Activated CD4-positive, alpha-beta T cell treated with anti-CD3 and anti-CD28 coated beads, Interleukin-2, Interleukin-6, amounts not matched to agents 100 ng/mL and 50 ng/mL, durations not matched to agents 16 hours and 8 hours (primary cell): ENCODE data around the gene JUP.

Experiments
- DNase-seq: peaks from one replicate; pipeline ENCODE4 v3.0.0-alpha.2; 2020

Gene JUP

DNA sequence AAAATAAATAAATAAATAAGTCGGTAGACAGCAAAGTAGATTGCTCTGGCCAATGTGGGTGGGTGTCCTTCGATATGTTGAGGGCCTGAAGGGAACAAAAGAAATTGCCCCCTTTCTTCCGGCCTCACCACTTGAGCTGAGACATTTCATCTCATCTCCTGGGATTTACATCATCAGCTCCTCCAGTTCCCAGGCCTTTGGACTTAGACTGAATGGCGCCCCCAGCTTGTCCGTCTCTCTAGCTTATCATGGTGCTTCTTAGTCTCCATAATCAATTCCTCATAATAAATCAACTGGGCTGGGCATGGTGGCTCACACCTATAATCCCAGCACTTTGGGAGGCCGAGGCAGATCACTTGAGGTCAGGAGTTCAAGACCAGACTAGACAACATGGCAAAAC, 38.2 kb downstream of the JUP start:
- no peak for DNase-seq

DNA sequence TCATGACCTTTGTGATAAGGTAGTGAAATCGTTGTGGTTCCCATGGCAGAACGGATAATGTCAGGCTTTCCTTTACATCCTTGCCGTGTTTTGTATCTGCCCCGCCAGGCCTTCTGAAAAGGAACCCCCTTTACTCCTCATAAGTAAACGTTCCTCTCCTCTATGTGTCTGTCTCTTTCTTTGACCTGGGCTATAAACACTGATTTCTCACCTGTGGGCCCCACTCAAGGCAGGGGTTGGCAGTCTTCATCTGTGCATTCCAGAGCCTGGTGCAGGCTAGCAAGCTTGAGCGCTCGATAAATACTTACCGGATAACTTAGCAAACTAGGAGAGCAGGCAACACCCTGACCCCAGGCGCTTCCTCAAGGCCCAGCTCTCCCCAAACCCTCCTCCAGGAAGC, 44.8 kb downstream of the JUP start:
- DNase-seq = no peak

DNA sequence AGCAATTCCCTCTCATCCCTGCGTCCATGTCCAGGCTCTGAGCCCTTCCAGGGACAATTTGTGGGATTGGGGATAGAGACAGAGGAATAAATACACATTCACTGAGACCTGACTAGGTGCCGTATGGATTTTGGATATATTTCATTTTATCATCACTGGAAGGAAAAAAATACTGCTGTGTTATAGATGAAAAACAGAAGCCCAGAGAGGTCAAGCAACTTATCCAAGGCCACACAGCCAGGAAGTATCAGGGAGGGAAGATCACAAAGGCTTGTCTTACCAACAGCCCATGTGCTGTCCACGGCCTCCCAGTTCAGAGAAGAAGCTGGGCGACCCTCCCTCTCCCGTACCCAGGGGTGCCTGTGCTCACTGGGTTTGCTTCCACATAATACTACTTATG, 46.0 kb downstream of the JUP start:
- no peak for DNase-seq

DNA sequence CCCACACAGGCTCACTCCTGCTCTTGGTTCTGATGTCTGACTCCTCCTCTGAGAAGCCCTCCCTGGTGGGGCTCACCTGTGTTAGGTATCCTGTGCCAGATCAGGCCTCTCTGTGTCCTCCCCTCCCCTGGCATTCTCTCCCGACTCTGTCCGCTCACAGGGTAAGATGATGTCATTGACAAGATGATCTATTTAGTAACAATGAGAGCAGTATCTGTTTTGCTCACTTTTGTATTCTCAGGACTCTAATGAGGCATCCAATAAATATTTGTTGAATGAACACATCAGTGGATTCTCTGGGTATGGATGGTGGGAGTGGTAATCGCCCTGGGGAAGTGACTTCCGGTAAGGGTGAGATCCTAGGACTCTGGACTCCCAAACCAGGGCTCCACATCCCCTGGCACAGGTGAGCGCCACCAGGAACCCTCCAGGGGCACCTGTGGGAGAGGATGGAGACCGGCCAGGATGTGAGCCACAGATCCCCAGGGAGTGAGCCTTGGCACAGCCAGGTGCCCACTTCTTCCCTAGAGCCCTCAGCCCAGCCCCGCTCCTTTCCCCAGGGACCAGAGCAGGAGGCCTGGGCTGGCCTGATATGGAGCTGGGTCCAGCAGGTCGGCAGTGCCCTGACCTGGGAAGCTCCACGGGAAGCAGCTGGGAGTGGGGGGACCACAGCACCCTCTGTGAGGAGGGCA, 46.7 kb downstream of the JUP start:
- DNase-seq = no peak

DNA sequence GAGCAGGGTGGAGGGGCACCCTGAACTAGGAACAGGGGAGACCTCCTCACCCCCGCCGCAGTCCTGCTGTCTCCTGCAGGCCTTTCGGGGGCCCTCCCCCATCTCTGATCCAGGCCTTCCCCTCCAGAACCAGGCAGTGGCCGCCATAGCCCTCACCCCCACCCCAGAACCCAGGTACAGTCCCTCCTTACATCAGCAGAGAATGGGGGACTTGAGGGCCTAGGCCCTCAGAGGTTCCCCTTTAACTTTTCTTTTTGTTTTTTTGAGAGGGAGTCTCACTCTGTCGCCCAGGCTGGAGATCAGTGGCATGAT, 47.8 kb downstream of the JUP start:
- DNase-seq = no peak

DNA sequence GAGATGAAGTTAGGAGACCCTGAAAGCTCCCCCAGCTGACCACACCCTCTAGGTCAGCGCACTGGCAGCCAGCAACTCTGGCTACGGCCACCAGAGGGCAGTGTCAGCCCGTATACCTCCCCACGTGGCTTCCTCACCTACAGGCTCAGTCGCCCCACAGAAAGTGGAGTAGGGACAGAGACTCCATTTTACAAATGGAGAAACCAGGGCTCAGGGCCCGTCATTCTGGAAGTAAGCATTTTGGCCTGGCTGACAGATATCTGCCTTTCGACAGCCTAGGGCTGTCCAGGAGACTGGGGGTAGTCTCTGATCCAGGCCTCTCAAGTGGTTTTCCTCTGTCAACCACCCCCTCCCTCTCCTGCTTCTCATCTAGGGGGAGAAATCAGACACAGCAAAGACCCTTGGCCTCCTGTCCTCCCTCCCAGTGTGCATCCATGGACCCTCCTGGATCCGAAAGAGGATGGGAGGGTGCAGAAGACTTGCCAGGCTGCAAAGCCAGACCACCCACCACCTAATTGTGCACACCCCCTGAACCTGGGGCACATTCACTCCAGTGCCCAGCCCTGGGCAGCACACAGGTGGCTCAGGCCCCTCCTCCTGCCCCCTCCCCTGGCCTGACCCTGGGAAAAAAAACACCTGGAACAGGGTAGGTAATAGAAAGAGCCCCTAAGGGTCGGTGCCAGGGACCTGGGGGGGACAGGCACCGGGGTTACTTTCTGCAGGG, 48.3 kb downstream of the JUP start:
- DNase-seq = peak; percentile 89

DNA sequence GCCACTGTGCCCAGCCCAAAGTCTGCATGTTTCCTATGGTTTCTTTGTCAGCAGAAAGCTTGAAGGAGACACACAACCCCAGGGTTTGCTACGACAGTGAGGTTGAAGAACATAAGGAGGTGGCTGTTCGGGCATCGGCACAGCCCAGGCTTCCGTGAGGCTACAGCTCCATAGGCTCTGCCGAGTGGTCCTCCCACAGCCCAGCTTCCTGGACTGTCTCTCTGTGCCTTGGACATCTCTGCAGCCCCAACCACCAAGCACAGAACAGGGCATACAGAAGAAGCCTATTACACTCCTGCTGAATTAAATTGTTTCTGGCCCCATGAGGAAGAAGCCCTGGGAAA, 48.9 kb downstream of the JUP start:
- DNase-seq = no peak

DNA sequence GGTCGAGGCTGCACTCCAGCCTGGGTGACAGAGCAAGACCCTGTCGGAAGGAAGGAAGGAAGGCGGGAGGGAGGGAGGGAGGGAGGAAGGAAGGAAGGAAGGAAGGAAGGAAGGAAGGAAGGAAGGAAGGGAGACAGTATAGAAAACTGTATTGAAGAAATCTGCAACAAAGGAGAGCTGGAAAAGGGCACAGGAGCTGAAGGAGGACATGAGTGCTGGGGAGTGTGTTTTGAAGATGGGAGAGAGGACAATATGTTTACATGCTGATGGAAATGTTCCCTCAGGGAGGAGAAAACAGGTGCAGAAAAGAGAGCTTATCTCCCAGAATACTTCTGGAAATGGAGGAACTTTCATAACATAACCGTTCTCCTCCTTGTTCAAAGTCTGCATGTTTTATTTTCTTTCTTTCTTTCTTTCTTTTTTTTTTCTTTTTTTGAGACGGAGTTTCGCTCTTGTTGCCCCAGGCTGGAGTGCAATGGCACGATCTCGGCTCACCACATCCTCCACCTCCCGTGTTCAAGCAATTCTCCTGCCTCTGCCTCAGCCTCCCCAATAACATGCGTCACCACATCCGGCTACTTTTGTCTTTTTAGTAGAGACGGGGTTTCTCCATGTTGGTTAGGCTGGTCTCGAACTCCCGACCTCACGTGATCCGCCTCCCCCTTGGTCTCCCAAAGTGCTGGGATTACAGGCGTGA, 49.4 kb downstream of the JUP start:
- no peak for DNase-seq

DNA sequence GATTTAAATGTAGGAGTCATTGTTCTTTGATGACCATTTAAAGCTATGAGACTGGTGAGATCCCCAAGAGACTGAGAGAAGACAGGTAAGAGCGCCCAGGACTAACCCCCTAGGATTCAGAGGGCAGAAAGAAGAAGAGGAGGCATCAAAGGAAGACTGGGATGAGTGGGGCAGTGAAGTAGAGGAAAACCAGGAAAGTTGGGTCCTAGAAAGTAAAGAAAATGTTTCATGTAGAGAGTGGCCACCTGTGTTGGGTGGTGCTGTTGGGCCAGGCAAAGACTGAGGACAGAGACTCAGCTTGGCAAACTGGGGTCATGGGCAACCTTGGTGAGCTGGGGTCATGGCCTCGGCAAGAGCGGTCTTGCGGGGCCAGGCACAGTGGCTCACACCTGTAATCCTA, 50.8 kb downstream of the JUP start:
- no peak for DNase-seq

DNA sequence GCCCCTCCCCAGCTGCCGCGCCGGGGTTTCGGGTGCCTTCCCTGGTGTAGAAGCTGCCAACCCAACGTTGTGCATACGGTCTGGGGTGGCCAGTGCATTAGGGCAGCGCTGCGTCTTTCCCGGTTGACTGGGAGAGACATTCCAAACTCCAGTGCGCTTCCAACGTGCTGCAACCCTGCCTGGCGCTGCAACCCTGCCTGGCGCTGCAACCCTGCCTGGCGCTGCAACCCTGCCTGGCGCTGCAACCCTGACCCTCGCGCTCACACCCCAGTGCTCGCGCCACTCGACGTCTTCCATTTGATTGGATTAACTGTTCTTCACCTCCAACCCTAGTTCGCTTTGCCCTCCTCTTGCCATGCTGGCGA, 51.6 kb downstream of the JUP start:
- DNase-seq = no peak

DNA sequence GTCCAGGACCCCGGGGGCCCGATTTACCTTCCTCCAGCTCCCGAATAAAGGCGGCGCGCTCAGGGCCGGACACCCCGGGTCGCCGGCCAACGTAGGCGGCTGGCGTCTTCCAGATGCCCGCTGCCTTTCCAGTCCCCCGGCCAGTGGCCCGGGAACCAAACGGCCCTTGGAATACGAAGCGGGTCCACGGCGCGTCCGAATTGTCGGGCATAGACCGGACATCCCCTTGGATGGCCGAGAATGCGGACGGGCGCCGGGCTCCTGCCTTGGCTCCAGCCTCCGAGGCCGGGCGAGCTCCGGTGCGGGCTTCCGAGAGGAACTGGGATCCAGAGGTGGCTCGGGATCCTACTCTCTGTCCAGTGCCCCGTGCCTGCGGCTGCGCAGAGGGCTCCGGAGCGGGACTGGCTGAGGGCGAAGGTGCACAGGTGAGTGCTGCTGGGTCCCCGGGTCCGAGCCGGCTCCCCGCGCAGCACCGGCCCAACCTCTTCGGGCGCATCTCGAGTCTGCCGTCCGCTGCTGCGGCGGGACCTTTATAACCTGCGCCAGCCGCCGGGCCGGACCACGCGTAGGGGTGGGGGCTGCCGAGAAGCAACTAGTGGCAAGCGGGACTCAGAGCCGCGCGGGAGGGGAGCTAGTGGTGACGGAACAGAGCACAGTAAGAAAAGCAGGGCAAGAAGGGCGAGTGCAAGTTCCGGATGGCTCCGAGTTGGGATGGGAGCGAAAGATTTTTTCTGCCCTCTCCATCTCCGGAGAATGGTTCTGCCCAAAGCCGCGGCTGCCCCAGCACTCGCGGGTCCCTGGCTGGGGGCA, 52.2 kb downstream of the JUP start, which contains the start of gene HAP1:
Gene HAP1, minus strand, starts transcription at position 505 of the 810 bp plus-strand sequence. Its CDS starts 9 bp downstream, at position 496.
- DNase-seq = no peak

DNA sequence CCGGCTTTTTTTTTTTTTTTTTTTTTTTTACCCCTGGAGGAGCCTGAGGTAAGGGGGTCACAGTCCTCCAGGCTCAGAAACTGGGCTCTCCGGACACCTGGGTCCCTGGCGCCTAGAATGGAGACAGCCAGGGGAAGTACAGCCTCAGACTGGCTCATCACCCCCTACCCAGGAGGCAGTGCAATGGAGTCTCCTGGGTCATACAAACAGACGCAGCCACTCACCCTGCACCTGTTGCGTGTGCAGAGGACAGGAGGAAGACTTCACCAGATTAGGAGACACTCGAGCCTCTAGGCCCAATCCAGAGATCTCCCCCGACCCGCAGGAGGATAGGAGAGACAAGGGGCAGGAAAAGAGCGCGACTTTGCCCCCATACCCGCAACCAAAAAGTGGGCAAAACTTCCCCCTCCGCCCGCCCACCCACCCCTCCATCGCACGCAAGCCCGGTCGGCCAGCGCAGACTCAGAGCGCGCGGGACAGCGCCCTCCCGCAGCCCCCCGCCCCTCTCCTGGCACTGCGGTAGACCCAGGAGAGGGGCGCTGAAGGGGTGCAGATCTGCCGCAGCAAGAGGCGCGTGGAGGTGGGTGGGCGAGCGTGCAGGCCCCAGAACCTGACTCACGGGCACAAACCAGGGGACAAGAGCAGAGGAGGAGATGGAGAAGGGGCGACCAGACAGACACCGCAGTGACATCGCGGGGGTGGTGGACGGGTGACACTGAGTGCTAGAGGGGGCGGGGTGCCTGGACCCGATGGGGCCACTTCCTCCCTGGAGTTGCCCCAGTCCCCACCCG, 53.0 kb downstream of the JUP start:
- DNase-seq = no peak

DNA sequence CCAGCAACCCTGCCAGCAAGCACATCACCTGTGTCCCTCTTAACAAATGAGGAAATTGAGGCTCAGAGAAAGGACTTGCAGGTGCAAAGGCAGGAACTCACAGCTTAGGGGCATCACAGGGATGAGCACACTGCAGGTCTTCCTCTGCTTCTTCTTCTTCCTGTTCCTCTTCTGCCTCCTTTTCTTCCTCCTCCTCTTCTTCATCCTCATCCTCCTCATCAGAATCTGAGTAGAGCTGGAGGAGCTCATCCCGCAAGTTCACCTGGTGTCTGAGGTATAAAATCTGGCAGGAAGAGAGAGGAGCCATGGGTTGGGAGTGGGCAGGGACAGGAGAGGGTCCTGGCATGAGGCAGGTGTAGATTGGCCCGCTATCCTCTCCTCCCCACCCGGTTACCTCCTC, 54.7 kb downstream of the JUP start:
- no peak for DNase-seq

DNA sequence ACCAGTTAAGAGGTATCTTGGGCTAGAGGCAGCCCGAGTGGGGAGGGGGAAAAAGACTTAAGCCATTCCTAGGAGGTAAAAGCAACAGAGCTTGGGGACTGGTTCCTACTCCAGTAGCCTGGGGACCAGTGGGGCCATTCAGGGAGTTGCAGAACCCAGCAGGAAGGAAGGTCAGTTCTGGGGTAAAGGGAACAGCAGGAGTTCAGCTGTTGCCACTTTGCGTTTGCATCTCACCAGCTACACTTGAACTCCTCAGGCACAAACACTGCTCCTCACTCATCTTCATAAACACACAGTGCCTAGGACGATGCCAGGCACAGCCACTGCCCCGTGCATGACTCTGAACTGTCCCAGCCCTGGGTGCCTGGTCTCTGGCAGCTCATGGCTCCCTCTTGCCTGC, 56.0 kb downstream of the JUP start:
- DNase-seq = no peak

DNA sequence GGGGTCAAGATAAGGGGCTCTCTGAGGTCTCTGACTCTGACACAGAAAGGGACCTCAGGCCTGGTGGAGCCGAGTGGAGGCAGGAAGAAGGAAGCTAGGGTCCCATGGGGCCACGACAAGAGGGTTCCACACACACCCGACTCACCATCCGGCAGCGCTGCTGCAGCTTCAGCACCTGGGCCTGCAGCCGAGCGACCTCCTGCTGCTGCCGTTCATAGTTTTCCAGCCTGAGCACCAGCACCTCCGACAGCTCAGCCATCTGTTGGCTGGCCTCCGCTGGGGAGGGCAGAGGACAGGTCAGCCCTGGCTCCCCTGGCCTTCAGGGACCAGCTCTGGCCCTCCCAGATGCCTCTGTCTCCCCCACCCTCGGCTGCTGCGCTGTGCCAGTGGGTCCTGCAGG, 58.5 kb downstream of the JUP start:
- DNase-seq = no peak

DNA sequence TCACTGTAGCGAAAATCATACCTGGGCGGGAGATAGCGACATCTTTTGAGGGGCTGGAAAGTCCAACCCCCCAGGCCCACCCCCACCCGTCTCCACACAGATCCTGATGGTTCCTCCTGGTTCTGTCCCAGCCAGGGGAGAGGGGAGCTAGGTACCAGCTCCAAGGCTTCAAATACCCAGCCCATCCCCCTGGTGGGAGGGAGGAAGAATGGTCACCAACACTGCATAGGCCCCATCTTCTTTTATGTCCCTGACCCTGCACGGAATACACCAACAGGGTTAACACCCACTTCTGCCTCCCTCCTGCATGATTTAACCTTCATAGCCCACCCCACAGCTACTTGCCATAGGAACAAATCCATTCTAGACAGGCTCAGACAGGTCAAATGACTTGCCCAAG, 61.4 kb downstream of the JUP start:
- no peak for DNase-seq

DNA sequence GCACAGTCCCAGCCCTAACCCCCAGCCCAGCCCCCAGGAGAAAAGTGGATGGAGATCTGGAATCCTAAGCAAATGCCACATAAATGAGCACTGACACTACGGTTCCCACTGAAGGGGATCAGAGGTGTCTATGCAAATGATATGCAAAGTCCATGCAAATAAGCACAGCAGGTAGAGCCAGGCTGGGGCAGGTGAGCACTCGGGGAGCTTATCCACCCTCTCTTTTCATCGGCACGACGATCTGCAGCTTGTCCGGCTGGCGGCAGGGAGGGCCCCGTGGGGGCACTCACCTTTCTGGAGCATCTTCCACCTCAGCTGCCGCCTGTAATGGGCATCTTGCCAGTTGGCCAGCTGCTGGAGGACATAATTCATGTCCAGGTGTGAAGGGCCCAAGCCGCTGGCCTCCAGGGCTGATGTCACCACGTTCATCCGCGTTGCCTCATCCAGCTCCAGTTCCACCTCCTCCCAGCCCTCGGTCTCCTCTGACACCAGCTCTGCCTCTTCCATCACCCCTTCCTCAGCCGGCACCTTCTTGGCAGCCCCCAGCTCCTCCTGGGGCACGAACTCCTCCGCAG, 61.9 kb downstream of the JUP start:
- DNase-seq = no peak

DNA sequence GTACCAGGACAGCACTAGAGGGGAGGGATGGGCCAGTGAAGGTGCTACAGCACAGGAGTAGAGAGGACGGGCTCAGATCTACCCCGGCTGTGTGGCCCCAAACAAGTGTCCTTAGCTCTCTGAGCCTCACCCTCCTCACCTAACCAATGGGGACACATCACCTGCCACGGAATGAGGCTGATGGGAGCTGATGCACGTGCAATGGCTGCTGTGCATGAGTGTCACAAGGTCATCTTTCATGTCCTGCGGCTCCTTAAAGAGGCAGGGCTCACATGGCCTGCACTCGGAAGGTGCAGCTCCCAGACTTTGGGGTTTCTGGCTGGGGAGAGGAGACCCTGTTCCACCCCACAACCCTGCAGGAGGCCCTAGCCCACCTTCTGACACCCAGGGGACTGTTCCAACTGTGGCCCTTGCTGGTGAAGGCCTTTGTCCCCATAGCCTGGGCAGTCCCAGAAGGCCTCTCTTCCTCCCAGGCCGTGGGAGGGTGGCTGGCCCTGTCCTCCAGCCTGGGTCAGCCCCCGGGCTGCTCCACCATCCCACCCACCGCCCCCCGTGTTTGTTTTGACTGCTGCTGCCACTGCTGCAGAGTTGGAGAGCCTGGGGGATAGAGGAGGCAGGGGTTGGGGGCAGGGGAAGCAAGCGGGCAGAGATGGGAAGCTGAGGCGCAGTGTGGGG, 62.6 kb downstream of the JUP start:
- DNase-seq = no peak

DNA sequence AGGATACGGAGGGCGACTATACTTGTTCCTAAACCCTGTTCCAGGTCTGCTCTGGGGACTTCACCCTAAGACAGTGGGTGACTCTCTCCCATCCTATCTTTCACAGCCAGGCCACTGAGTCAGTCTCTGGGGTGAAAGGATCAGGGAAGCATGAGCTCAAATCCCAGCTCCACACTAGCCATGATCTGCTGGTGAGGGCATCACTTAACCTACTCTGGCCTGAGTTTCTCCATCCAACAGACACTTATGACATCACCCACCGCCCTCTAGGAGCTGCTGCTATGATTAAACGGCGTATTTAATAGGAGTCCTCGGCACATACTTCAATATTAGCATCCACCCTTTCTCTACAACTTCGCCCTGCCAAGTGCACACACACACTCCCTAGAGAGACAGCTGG, 64.3 kb downstream of the JUP start:
- no peak for DNase-seq

DNA sequence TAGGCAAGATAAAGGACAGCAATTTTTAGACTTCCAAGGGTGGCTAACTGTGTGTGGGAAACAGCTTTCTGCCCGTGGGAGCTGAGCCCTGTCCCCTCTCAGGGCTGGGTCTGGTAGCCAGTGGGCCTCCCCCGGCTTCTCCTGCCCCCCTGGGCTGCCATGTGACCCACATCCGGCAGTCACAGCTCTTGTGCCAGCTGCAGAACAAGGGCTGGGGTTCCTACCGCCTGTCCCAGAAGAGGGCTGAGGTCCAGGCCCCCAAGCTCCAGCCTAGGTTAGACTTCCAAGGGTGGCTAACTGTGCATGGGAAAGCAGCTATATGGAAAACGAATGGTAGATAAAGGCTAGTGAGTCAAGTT, 68.2 kb downstream of the JUP start:
- no peak for DNase-seq

DNA sequence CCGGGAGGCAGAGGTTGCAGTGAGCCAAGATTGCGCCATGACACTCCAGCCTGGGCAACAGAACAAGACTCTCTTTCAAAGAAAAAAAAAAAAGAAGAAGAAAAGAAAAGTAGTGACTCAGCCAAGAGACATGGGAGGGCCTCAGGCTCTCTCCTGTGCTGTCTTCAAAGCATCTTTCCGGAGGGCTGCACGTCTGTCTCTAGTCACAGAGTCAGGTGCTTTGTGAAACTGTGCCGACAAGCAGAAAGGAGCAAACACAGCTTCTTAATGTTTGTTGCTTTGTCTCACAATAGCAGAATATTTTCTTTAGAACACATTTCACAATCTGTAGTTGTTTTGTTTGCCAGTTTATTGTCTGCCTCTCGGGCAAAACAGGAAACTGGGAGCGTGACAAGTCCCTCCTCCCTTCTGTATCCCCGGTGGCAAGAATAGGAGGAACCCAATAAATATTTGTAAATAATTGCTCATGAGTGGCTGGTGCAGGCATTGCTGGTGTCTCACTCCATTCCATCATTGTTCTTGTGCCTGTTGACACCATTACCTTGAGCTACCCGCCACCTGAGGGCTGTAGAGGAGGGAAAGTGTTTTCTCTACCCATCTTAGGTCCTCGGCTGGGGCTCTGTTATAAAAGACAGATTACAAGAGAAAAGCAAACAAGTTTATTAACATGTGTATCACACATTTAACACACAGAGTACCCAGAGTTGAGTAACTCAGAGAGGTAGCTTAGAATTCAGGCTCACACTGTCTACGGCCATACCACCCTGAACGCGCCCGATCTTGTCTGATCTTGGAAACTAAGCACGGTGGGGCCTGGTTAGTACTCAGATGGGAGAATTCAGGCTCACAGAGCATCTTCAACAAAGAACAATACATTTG, 68.9 kb downstream of the JUP start:
- DNase-seq = no peak
